Inferior parietal cortex (tissue), 1 donor: ENCODE measurements around the gene KSR2.
"Not testable (repeated sequence)": the region's sequence is repeated elsewhere in the genome, so short reads cannot be mapped to it uniquely, and the experiment has no call there.

Experiments
- DNase-seq: peaks from one replicate; pipeline ENCODE4 v3.0.0-alpha.2; 2016; ENCODE audit errors: extremely low spot score

The KSR2 gene

DNA sequence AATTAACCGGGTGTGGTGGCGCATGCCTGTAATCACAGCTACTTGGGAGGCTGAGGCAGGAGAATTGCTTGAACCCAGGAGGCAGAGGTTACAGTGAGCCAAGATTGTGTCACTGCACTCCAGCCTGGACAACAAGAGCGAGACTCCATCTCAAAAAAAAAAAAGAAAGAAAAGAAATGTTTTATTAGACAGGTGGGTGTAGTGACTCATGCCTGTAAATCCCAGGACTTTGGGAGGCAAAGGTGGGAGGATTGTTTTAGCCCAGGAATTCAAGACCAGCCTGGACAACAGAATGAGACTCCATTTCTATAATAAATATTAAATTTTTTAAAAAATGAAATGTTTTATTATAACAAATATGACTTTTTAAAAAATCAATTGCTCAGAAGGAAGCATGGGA lies 77.5 kb downstream of the KSR2 start:
- DNase-seq, result not testable (repeated sequence)

DNA sequence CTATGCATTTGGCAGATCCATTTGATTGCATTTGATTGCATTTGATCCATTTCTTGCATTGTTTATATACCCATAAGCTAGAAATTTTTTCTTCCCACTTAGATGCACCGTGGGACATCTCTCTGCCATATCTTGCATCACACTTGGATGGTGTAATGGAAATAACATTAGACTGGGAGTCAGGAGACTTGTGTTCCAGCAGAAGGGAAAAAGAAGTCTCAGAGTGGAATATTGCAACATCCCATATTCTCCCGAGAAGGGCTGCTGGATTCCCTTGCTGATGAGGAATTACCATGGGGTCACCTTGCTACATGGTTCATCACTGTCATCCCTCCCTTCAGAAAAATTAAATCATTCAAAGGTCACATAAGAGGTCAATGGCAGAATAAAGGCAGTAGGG lies 78.1 kb downstream of the KSR2 start:
- DNase-seq, result no peak

DNA sequence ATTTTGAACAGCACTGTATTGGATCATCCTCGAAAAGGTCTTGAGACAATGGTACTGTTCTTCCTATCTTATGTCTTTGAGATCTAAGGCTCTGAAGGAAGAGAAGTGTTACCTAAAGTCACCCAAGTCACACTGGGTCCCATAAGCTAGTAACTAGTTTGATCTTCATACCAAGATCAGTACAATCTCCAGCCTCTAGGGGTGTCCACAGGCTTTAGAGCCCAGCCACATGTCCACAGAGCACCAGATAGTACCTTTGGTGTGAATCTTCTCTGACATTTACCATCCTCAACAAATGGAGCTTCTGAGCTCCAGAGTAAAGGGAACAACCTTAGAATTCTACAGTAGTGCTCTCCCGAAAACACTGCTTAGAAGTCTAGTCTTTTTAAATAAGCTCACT lies 78.7 kb downstream of the KSR2 start:
- DNase-seq, result no peak

DNA sequence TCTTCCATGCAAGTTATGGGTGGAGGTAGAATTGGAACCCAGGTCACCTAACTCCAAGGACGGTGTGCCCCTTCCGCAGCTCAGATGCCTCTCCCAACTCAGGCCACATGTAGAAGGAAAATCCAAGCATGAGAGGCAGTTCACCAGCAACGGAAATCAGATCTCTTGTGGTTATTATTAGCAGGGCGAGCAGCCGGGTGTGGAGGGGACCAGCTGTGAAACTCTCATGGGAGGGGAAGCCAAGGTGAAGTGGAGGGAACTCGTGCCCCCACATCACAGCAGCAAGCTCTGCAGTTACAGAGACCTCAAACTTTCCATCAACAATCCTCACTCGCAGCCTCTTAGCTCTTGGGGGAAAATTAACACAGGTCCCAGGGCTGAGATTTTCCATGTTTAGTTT lies 79.7 kb downstream of the KSR2 start:
- no peak for DNase-seq

DNA sequence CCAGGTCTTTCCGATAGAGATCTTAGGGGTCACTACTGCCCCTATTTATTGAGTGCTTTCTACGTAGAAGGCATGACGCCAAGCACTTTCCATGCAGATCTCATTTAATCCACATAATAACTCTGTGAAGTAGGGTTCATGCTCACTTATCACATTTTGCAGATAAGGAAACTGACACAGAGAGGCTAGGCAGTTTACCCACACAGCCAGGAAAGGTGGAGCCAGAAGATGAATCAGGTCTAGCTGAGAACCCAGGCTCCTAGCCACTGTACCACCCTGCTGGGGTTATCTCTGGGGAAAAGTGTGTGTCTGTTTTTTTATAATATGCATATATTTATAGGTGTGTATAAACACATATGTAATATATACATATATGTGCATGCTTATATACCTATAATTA lies 83.6 kb downstream of the KSR2 start:
- no peak for DNase-seq

- DNase-seq, result no peak
Measured at GRCh38 chr12:117884161-117884560, 84.6 kb downstream of the KSR2 start.

DNA sequence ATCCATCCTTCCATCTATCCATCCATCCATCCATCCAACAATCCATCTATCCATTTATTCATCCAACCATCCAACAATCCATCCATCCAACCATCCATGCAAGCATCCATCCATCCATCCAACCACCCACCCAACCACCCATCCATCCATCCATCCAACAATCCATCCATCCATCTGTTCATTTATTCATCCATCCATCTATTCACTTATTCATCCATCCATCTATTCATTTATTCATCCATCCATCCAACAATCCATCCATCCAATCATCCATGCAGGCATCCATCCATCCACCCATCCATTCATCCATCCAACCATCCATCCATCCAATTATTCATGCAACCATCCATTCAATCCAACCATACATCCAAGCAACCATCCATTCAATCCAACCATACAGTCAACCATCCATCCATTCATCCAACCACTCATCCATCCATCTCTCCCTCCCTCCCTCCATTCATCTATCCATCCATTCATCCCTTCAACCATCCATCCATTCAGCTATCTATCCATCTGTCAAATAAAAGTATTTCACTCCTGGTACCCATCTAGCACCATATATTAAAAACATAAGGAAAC lies 86.1 kb downstream of the KSR2 start:
- no peak for DNase-seq

DNA sequence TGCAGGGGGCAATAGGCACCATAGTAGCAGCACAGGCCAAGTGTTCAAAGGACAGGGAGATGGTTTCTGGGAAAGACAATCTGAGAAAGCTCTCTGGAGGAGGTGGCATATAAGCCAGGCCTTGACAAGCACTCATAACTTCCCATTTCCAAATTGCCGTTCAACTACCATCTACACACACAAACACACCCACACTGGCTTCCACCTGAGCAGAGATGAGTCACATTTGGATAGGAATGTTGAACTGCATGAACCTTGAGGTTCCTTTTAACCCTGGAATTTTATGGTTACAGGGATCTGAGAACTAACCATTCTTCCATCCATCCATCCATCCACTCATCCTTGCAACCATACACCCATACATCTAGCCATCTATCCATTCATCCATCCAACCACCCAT lies 86.6 kb downstream of the KSR2 start:
- DNase-seq, result no peak

DNA sequence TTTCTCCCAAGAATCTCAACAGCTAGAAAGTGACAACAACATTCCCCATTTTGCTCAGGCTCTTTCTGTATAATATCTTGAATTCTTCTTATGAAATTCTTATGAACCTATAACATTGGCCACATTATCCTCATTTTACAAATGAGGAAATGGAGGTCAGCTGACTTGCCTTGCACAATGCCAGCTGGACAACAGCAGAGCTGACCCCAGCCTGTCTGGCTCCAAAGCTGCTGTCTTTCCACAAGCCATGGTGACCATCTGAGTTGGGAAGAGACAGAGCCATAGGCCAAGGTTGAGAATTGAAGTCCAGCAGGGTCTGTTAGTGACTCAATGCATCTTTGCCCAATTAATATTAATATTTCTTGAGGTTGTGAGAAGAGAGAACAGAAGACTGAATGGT lies 87.3 kb downstream of the KSR2 start:
- no peak for DNase-seq

DNA sequence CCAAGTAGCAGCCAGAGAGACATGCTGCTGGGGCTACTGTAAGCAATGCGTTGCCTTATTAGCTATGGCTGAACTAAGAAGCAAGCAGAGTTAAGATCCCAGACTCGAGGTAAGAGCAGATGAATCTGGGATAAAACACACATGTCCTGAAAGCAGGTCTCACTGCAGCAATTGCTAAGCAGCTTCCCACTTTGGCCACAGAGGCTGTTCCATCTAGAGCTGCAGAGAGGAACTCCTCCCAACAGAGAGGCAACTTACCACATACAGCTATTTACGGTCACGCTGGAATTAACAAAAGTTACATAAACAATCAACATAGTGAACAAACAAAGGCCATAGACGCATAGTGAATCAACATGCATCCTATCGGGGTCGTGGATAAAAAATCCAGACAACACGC lies 90.2 kb downstream of the KSR2 start:
- DNase-seq, result no peak

DNA sequence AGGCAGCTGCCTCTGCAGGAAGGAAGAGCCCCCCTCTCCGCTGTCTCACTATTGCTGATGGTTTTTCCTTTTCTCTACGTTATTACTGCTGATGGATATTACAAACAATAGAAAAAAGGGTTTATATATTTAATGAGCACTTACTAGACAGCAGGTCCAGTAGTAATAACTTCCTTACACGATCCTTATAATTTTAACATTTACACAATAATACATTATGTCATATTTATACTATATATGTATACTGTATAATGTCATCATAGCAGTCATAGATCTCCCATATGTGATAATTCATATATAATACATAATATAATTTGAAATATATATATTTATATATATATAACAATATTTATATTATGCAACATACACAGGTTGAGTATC lies 92.4 kb downstream of the KSR2 start:
- no peak for DNase-seq

GRCh38 chr12:117875744-117876435 lies 92.9 kb downstream of the KSR2 start:
- DNase-seq, result peak; percentile 34

DNA sequence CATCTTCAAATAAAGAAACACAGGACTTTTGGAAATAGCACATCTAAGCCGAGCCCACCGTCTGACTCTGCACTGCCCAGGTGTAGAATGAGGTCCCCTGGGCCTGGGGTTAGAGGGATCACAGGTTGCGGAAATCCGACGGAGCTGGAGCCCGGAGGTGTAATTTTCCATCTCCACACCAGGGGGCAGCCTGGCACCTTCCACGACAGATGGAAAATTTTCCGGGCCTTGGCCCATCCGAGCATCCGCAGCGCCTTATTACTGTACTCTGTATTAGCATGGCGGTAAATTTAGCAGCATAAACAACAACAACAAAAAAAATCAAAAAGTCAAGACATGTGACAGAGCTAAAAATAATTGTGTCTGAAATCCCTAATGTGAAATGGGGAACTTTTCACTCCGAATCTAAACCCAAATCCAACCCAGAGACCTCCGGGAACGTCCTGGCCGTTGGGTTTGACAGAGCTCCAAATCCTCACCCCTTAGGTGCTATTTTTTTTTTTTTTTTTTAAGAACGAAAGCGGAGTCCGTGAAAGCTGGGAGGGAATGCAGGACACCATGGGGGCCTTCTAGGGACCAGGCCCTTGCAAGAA lies 93.9 kb downstream of the KSR2 start:
- peak; percentile 81 for DNase-seq

- DNase-seq, result not testable (repeated sequence)
Measured at GRCh38 chr12:117874198-117874597, 94.6 kb downstream of the KSR2 start.

- DNase-seq, result peak; percentile 65
Measured at GRCh38 chr12:117872546-117873169, 96.1 kb downstream of the KSR2 start.

DNA sequence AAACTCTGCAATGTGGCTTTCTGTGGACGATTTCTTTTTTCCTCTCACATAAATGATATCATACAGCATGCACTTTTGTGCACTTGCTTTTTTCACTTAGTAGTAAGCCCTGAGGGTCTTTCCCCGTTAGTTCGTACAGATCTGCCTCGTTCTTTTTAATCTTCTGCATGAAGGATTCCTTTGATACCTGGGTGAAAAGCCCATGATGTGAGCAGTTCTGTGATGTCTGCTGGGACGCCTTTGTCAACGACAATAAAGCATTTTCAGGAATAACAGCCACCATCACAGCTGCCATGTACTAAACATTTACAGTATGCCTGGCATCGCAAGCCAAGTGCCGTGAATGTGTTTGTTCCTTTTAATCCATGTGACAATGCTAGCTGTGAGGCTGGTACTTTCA lies 99.2 kb downstream of the KSR2 start:
- DNase-seq, result no peak

- DNase-seq, result no peak
Measured at GRCh38 chr12:117867348-117867747, 101.4 kb downstream of the KSR2 start.

DNA sequence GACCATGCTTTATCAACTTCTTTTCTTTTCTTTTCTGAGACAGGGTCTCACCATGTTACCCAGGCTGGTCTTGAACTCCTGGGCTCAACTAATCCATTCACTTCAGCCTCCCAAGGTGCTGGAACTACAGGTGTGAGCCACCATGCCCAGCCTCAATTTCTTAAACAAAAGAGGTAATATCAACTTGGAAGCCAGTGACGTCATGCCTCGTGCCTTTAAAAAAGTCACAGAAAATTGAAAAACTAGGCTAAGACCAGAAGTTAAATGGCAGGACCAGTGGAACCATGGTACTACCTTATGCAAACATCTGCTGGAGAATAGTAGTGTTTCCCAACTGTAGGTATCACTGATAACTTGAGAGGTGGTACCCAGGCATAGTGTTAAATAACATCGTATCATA lies 103.3 kb downstream of the KSR2 start:
- DNase-seq, result no peak

DNA sequence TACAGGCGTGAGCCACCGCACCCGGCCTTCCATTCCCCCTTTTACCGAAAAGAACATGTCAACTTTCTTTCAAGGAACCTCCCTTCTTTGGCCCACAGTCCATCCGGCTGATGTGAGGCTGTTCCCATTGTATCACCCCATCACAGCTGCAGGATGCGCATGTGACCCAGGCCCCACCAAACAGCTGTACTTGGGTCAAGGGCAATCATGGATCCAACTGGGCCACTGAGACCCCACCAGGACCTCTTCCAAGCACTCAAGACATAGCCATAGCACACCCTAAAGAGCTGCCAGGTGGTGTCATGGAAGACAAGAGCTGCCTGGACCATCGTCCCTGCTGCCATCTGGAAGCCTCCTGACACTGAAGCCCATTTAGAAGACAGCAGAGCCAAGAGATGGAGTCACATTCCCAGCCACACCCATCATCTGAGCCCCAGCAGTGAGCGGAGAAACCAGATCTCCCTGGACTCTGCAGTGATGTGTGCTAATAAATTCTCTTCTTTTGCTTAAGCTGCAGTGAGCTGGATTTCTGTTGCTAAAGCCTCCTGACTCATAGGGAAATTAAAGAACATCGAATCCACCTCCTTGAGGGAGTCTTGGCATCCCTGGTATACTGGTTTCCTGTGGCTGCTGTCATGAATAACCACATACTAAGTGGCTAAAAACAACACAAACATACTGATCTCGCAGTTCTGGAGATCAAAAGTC lies 105.6 kb downstream of the KSR2 start:
- no peak for DNase-seq

DNA sequence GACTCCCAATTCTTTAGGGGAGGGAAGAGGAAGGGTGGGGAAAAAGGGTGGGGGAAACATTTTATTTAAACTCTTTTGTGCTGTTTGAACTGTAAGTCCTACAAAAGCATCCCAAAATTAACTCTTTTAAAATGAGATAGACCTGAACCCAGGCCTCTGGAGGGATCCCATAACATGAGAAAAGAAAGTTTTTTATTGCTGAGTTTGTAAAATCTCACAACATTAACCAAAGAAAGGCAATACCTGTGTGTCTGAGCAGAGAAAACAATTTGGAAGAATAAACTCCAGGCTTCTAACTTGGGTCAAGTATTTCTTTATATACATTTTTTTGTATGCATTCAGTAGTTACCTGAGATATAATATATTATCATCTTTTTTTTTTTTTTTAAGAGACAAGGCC lies 107.1 kb downstream of the KSR2 start:
- no peak for DNase-seq

DNA sequence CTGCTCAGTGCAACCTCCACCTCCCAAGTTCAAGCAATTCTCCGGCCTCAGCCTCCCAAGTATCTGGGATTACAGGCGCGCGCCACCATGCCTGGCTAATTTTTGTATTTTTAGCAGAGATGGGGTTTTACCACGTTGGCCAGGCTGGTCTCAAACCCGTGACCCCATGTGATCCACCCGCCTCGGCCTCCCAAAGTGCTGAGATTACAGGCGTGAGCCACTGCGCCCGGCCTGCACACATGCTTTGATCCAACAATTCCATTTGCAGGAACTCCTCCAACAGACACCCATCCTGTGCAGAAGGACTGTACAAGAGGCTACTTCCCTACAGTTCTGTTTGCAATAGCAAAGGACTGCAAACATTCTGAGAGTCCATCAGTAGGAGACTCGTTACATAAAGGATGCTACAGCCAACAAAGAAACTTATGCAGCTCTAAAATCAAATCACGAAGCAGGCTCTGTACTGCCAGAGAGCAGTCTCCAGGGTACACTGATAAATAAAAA lies 108.0 kb downstream of the KSR2 start:
- DNase-seq, result not testable (repeated sequence)

- DNase-seq, result no peak
Measured at GRCh38 chr12:117860111-117860510, 108.7 kb downstream of the KSR2 start.
